Ishikawa (cell line): Measurements from ENCODE around the gene ANKLE2.

Source experiments
- EP300 ChIP-seq: IDR thresholded peaks from 2 replicates; pipeline ENCODE4 v1.6.1; 2012; ENCODE audit warnings: borderline replicate concordance
- FOXM1 ChIP-seq: IDR thresholded peaks from 2 replicates; pipeline ENCODE4 v1.6.1; 2012; ENCODE audit warnings: low read depth, borderline replicate concordance
- RAD21 ChIP-seq: IDR thresholded peaks from 2 replicates; pipeline ENCODE4 v1.6.1; 2012; ENCODE audit warnings: low read depth

GRCh38 chr12:132698341-132698740 is 63.3 kb downstream of the ANKLE2 start:
- TF ChIP-seq EP300 (no peak), RAD21 (no peak), FOXM1 (no peak)
